CD4-positive, alpha-beta T cell treated with Interleukin-17A for 1 hour (primary cell): ENCODE results near the gene LPP.
"Not testable (repeated sequence)": the region's sequence is repeated elsewhere in the genome, so short reads cannot be mapped to it uniquely, and the experiment has no call there.

Experiments used
- DNase-seq: peaks from one replicate; pipeline ENCODE4 v3.0.0-alpha.2; 2020

Gene LPP

GRCh38 chr3:188605905-188606304 is 451.9 kb downstream of the LPP start:
- no peak for DNase-seq

DNA sequence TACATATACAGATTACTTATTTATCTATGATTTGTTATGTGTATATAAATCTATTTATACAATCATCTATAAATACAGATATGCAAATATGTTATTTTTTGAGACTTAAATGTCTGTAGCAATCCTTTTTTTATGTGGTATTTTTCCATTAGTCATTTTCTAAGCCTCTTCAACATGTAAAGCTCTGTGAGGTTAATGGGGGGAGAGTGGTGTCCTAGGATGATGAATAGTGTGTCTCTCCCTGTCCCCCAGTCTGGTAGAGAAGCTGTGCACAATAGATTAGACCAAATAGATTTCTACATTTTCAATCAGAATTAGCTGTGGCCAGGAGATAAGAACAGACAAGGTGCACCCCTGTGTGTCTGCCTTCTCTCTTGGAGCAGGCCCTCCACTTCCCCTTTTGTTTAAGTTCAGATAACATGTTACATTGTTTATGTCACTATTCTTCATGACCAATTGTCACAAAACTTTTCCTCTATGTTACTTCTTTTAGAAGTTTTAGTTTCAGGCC is 453.9 kb downstream of the LPP start:
- no peak for DNase-seq

DNA sequence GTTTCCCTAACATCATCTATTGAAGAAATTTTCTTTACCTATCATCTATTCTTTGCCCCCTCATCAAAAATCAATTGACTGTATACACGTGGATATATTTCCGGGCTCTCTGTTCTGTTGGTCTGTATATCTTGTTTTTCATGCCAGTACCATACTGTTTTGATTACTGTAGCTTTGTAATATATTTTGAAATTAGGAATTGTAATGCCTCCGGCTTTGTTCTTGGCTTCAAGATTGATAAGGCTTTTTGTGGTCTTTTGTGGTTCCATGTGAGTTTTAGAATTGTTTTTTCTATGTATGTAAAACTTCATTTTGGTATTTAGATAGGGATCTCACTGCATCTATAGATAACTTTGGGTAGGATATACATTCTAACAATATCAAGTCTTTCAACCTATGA is 454.4 kb downstream of the LPP start:
- no peak for DNase-seq

- not testable (repeated sequence) for DNase-seq
Measured at GRCh38 chr3:188613721-188614120, 459.8 kb downstream of the LPP start.

DNA sequence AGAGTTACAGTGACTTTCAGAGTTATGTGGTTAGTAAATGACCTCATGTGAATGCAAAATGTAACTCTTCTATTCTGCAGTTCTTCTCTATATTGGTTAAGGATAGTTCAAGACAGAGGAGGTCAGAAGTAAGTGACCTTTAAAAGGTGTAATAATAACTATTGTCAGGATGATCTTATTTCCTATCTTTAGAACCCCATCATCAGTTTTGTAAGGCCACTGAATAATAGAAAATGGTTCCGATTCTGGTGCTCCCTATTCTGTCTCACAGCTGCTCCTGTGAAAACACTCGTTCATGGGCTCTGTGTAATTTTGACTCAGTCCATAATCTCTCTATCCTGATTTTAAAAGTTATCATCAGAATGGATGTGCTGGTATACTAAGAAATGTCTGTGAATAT is 463.3 kb downstream of the LPP start:
- no peak for DNase-seq

DNA sequence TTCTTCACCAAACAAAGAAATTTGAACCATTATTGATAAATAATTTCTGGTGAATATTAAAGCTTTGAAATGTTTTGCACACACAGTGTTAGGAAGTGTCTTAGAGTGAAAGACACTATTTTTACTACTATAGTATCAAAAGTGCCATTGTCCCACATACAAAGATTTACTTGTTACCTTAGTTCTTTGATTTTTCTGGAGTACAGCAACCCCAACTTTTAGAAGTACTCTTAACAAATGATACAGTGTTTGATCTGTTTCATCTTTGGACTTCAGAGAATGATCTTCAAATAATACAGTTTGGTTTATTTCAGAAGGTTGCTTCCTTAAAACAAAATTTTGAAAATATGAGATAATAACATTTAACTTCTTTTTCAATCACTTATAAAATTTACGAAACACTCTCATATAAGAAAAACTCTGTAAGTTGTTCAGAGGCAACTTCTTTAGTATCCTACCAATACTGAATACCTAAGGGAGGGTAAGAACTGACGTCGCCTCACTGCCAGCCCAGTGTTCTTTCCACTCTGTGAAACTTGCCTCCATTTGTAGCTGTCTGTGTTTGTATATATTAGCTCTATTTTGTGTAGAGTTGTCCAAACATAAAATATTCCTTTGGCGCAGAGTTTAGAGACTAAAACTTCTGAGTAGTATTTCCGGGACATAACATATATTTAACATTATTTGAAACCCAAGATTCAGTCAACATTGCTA is 464.2 kb downstream of the LPP start:
- DNase-seq = no peak

- DNase-seq = no peak
Measured at GRCh38 chr3:188620752-188621151, 466.8 kb downstream of the LPP start.

DNA sequence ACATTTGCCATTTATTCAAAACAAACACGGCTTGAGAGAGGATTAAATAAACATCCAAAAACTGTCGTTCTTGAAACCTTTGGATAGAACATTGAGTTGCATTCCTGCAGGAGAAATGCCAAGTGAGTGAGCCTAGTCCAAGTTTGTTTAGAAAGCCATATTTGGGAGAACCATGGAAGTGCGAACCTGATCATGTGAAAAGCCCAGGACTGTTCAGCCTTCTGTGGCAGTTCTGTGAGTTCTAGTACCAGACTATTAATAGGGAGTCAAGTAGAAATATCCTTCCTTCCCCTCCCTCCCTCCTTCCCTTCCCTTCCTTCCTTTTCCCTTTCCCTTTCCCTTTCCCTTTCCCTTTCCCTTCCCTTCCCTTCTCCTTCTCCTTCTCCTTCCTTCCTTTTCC is 470.4 kb downstream of the LPP start:
- DNase-seq = no peak

- no peak for DNase-seq
Measured at GRCh38 chr3:188624828-188625227, 470.9 kb downstream of the LPP start.

- no peak for DNase-seq
Measured at GRCh38 chr3:188627652-188628051, 473.7 kb downstream of the LPP start.

GRCh38 chr3:188631291-188632010 is 477.5 kb downstream of the LPP start:
- no peak for DNase-seq

DNA sequence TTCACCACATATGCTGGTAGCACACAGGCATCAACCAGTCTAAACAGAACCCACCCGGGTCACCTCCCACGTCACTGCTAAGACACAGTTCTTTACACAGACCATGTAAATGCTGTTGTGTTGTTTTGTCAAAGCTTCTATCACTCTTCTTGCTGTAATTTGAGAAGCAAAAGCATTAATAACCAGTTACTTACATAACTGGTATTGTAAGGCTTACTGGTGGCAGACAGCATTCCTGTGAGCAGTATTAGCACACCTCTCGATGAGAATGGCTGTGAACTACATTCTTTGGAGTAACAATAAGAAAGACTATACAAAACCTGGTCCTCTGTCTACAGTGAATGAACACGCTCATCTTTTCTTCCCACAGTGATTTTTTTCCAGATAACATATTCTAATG is 479.2 kb downstream of the LPP start:
- no peak for DNase-seq

GRCh38 chr3:188634285-188634684 is 480.3 kb downstream of the LPP start:
- no peak for DNase-seq

DNA sequence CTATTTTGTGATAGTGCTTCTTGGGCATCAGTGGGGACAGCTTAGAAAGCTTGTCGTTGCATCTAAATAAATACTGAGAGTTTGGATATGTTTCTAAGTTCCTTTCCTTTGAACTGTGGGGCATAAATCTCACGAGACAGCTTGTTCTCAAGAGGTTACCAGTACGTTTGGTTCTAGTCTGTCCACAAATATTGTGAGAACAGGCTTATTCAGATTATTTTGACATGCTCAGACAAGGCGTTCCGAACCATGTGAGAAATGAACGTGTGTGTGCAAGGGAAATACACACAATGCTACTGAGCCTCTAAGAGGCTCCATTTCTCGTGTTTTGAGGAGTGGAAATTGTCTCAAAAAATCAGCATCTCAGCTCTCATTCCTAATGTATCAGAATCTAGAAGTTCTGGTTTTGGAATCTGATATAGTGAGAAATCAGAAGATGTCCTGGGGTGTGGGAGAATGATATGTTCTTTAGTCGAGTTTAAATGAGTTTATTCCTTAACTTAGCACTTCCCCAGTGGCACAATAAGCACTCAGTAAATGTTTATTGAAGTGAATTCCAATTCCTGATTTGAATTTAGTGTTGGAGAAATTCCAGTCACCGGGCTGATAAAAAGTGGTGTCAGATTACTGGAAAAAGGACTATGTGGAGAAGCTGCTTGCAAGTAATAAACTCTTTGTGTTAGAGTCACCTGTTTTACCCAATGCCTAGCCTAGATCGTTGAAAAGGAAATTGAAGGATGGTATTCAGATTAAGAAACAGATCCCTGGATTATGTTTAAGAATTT is 481.5 kb downstream of the LPP start:
- DNase-seq = no peak

GRCh38 chr3:188636292-188636691 is 482.3 kb downstream of the LPP start:
- not testable (repeated sequence) for DNase-seq

GRCh38 chr3:188641076-188641475 is 487.1 kb downstream of the LPP start:
- DNase-seq = no peak

DNA sequence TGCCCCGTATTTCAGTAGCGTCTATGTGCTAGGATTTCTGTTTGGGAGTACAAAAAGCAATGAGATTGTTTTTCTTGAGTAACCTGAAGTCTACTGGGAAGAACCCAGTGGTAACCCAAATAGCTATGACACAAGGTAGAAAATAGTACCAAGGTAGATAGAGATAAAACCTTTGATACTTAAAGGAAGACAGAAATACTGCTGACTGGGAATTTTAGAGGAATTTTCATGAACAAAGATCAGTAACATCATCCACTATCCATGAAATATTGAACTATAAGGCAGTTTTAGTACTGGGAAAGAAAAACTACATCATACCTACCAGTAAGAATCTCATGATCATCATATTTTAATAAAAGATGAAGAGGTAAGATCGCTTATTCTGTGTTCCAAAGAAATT is 489.8 kb downstream of the LPP start:
- DNase-seq = no peak

GRCh38 chr3:188646592-188646991 is 492.6 kb downstream of the LPP start:
- peak; percentile 8 for DNase-seq

DNA sequence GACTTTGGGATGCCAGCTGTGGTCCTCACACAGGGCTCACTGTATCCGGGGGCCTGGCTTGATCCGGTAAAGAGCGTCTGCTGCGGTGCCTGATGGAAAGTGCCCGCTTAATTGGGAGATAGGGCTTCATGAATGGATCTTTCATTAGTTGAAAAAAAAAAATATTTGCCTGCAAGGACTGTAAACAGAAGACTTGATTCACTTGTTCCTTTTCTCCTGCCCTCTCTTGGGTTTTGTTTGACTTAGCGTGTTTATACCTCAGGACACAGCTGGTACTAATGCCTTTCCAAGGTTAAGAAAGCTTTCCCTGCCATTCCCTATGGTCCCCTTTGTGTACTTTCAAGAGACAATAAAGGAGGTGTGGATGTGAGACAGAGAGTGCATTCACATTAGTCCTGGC is 493.3 kb downstream of the LPP start:
- DNase-seq = no peak

DNA sequence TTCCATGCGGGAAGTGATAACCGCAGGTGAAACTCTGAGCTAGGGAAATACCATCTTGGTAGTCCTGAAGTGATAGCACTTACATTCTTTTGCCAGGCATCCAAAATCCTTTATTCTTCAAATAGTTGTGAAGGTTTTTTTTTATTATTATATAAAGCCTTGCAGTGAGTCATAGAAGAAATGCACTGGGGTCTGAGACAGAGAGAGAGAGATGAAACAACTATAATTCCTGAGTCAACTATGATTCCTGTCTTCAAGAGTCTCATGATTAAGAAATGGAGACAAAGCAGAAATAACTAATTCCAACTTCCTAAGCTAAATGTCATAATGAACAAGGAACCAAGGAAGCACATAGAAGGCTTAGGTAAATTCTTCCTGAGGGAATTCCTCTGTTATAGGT is 495.6 kb downstream of the LPP start:
- DNase-seq = no peak

DNA sequence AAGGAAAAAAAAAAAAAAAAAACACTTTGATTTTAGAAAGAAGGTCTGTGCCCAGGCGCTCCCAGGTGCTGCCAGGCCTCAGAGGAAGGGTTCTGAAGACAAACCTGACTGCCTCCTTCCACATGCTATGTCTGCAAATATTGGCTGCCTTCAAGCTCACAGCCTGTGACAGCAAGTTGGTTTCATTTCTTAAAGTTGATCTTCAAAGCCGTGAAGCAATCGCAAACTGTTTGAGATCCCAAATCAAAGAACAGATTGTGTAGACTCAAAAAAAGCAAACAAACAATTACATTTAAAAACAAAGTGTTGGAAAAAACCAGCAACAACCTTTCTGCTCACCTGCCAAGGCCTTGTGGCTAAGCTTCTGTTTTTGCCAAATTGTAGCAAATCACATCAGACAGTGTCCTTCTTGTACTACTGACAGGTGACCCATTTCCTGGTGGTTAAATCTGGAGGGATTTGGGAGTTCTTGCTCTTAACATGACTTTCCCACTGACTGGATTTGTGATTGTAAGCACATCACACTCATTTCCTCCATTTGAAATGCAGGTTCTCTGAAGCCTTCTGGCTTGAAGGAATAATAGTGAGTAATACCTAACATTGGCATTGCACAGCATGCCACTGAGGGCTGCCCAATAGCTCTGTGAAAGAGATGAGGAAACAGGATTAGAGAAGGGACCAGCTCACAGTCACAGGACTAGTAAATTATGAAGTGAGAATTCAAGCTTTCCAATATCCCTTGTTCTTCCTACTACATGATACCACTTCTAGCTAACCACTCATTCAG is 502.4 kb downstream of the LPP start:
- DNase-seq = no peak

DNA sequence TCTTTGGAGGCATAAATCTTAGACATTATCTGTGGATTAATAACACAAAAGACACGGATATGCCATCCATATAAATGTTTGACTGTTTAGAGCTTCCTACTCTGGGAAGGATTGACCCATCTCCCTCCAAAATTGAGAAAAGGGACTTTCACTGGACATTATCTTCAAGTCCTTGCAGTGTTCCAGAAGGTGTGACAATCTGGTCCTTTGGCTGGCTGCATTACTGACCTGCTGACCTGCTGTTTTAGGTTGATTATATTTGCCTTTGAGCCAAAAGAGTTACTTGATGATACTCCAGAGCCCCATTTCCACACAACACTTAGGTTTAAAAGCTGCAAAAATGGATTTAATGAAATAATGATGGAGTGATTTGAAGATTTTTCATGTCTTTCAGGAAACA is 504.6 kb downstream of the LPP start:
- no peak for DNase-seq
